Pancreas (tissue), 10 donors: ENCODE measurements around the gene NR1I3. TPM values are rescaled to one million over a fixed set of nuclear protein-coding genes. Genes with fewer than 3 reads are reported as not detected.

Experiments
- ATAC-seq, 4 donors: fragments of 200-7000 bp; cut with Tn5 transposase; one replicate each; pipeline versions ENCODE4 v1.8.0 to v1.9.1; 2020; ENCODE audit warnings: mild to moderate bottlenecking in 4 of 4, moderate library complexity in 4 of 4
- DNase-seq, 6 donors: peaks; one replicate each; pipeline ENCODE4 v3.0.0-alpha.2; 2020
- FAIRE-seq: peaks from 2 replicates; lab custom pipeline; 2012; peaks lifted over from hg19 to GRCh38; lab: Jason Lieb, UNC
- H3K27ac ChIP-seq, 4 donors: fragments of 200-600 bp; sonication (generic); 1 replicate in 3 of 4; 2 replicates in 1 of 4; pipeline versions ENCODE4 v1.5.0 to v1.8.0; 2020
- H3K27me3 ChIP-seq, 4 donors: fragments of 200-600 bp; one replicate each; pipeline ENCODE4 v1.8.0; 2021
- H3K36me3 ChIP-seq, 3 donors: fragments of 200-600 bp; sonication (generic) in 1 of 3; one replicate each; pipeline versions ENCODE4 v1.5.0 to v1.8.0; 2020 to 2021
- H3K4me1 ChIP-seq, 3 donors: fragments of 200-600 bp; one replicate each; pipeline ENCODE4 v1.8.0; 2021
- H3K4me3 ChIP-seq, 4 donors: fragments of 200-600 bp; sonication (generic) in 2 of 4; one replicate each; pipeline versions ENCODE4 v1.5.0 to v1.8.0; 2020 to 2021
- H3K9me3 ChIP-seq, 4 donors: fragments of 200-600 bp; one replicate each; pipeline ENCODE4 v1.8.0; 2021
- CTCF ChIP-seq, 4 donors: fragments of 200-600 bp; sonication (generic) in 3 of 4; IDR thresholded peaks; one replicate each; pipeline versions ENCODE4 v1.5.0 to v1.8.0; 2021; ENCODE audit warnings: antibody characterized with exemption in 4 of 4
- WGBS, 2 donors: extraction: QIAGEN DNeasy Blood & Tissue Kit; methylation state at CpG; one replicate each; pipeline ENCODE4 v1.1.7; 2013; 5-methylcytosine and 5-hydroxymethylcytosine counted together
- intact Hi-C, 3 donors: fragments of 100-400 bp; cut with DNase I; formaldehyde crosslinking; loops; one replicate each; pipeline versions ENCODE4 v1.11.1 to v1.14.2; 2022
- polyA plus RNA-seq, 2 donors: library from polyadenylated mRNA; stranded (reverse); fragments of 200-250 nt; gene quantifications; one replicate each; pipeline ENCODE4 v1.2.3, GENCODE V29; 2013
- total RNA-seq, 6 donors: library from RNA; stranded (reverse); fragmentation: NEBNext Ultra II Directional in 4 of 6; extraction: Animal tissue kit (Norgen Biotek cat#: 25700) in 4 of 6; gene quantifications; one replicate each; pipeline versions ENCODE4 v1.2.1 to v1.2.4, GENCODE V29; 2021 to 2023
- donor health status: healthy with polysubstance abuse.
- donor health status: DM: no; HTN: no; CAD: no; lungs with moderate emphysema.
- donor health status: DM: no; HTN: no; CAD: no.
- donor health status: control.
- donor health status: control.
- donor health status: Bipolar disorder and iron deficiency.
- donor health status: DM: yes; HTN: yes; CAD: no.
- donor health status: DM: no; HTN: no; CAD: no.
- donor health status: DM: no; HTN: no; CAD: no.
- donor health status: DM: yes; HTN: yes; CAD: no.

The NR1I3 gene
- total and polyA plus RNA-seq, 8 donors, result 0.15 TPM; not detected in 7

DNA sequence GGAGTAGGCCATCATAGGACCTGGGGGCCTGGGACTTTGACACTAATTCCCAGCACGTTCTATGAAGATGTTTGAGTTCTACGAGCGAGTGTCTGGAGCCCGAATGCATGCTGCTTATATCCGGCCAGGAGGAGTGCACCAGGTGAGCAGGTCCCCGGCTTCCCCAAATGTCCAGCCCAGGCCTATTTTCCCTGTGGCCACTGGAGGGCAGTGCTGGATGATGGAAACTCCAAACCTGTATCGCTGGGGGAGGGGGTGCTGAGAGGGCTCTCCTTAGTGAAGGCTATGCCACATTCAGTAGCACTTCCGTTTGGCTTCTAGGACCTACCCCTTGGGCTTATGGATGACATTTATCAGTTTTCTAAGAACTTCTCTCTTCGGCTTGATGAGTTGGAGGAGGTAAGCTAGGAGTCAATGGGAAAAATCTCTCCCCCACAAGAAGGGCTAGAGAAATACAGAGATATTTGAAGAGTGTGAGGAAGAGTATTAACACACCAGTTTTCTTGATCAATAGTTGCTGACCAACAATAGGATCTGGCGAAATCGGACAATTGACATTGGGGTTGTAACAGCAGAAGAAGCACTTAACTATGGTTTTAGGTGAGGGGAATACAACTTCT lies 28.1 kb downstream of the NR1I3 start:
- ATAC-seq (peak; percentile 94 to 97 (median 96)), FAIRE-seq (no peak), DNase-seq (peak; percentile 69 to 85 (median 79))
- H3K27me3 ChIP-seq, result no peaks in the 10 kb centered on the region
- H3K36me3 ChIP-seq, result peaks cover 4 to 63% (median 24%) of the 10 kb centered on the region in 3 donors
- H3K9me3 ChIP-seq, result no peaks in the 10 kb centered on the region
- no peak overlapping the region for H3K27ac ChIP-seq
- intact Hi-C loops, result no loop called here
- peak; percentile 79 to 81 (median 80) for TF ChIP-seq CTCF (IDR thresholded peaks at IDR 0.05)
- WGBS, 2 donors, result 27 to 33% methylated on average over 11 of the region's 11 CpGs
- H3K4me3 ChIP-seq, result no peak overlapping the region
- no peaks in the 10 kb centered on the region for H3K4me1 ChIP-seq

GRCh38 chr1:161207173-161207572 lies 30.8 kb downstream of the NR1I3 start:
- ATAC-seq (no peak), FAIRE-seq (no peak), DNase-seq (no peak)
- TF ChIP-seq CTCF (IDR thresholded peaks at IDR 0.05), result no peak
- peak overlapping the region in 2 of 4 donors; percentile 10 to 32 for H3K27ac ChIP-seq
- WGBS, 2 donors, result 81 to 86% methylated on average over 8 of the region's 8 CpGs
- H3K4me1 ChIP-seq, result peaks cover 5 to 9% (median 8%) of the 10 kb centered on the region in 3 donors
- intact Hi-C loops, result no loop called here
- H3K9me3 ChIP-seq, result no peaks in the 10 kb centered on the region
- H3K4me3 ChIP-seq, result no peak overlapping the region
- peaks cover 0 to 38% (median 6%) of the 10 kb centered on the region in 3 donors for H3K36me3 ChIP-seq
- no peaks in the 10 kb centered on the region for H3K27me3 ChIP-seq

DNA sequence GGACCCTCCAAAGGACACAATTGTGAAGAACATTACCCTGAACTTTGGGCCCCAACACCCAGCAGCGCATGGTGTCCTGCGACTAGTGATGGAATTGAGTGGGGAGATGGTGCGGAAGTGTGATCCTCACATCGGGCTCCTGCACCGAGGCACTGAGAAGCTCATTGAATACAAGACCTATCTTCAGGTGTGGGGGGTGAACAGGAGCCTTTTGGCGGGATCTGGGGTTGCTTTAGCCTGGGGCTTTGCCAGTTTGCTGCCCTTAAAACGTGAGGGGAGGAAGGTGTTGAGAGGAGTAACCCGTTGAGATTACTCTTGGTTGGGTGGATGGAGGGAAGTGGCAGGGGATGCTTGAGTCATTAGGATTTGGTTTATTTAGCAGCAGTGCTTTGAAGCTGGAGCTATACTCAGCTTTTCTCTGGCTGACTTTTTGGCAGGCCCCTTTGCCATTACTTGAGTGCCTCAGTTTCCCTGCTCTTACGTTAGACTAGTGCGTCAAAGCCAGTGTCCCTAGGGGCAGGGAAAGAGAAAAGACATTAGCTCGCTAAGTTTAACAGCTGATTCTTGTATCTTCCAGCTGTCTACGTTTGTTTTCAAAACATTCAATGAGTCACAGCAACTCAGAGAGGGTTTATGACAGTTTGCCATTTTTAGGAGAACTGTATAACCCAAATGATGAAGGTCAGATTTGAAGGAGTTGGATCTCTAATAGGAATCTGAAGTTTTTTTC lies 31.4 kb downstream of the NR1I3 start:
- intact Hi-C loops, result no loop called here
- peak overlapping the region in 2 of 4 donors; percentile 29 to 32 for H3K27ac ChIP-seq
- peaks cover 5 to 9% (median 8%) of the 10 kb centered on the region in 3 donors for H3K4me1 ChIP-seq
- FAIRE-seq (no peak), ATAC-seq (no peak), DNase-seq (no peak)
- 83 to 90% methylated on average over 12 of the region's 12 CpGs for WGBS, 2 donors
- no peak for TF ChIP-seq CTCF (IDR thresholded peaks at IDR 0.05)
- peaks cover 0 to 32% (median 5%) of the 10 kb centered on the region in 3 donors for H3K36me3 ChIP-seq
- H3K4me3 ChIP-seq, result no peak overlapping the region
- H3K27me3 ChIP-seq, result no peaks in the 10 kb centered on the region
- H3K9me3 ChIP-seq, result no peaks in the 10 kb centered on the region

DNA sequence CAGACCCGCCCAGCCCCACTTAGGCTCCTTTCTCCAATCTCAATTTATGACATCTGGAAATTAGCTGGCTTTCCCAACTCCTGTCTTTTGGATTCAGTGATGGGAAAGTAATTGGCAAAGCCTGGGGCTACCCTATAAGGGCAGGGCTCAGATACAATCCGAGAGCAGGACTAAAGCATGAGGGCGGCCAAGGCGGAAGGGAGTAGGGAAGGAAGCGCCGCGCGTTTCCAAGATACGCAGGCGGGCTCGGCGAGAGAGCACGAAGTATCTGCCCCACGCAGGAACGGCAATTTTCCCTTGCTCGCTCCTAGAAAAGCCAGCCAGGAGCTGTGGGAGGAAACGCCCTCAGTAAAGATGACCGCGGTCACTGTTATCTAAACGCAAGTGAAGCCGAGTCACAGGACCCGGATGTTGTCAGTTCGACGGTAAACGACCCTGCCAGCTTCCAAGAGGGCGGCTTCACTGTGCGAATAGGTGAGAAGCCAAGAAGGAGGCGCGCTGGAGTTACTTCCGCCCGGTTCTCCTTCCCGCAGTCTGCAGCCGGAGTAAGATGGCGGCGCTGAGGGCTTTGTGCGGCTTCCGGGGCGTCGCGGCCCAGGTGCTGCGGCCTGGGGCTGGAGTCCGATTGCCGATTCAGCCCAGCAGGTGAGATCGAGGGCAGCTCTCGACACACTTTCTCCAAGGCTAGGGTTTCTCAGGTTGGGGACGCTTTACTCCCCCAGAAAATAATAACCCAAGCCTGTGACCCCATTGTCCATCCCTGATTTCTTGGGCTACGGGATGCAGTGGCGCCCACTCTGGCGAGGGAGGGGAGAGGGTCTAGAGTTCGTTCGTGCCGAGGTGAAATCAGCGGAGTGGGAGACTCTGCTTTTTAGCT lies 35.9 kb downstream of the NR1I3 start, which contains the start of gene NDUFS2:
NDUFS2 (plus strand) TSS at position 532 of the 877 bp plus-strand sequence; CDS start at position 551, 19 bp downstream.
- ATAC-seq, result peak; percentile 94 to 98 (median 96)
- Histone ChIP-seq H3K4me1 (peaks cover 8 to 11% (median 9%) of the 10 kb centered on the region in 3 donors), H3K27me3 (no peaks in the 10 kb centered on the region), H3K36me3 (peaks cover 0 to 2% (median 0%) of the 10 kb centered on the region in 3 donors), H3K4me3 (peak within 1 kb of the TSS; percentile 58 to 70 (median 66)), H3K9me3 (no peaks in the 10 kb centered on the region), H3K27ac (peak within 1 kb of the TSS; percentile 80 to 96 (median 88))
- intact Hi-C loops, result no loop called here
- peak; percentile 76 for FAIRE-seq
- peak; percentile 90 to 99 (median 98) for DNase-seq
- no peak for TF ChIP-seq CTCF (IDR thresholded peaks at IDR 0.05)
- WGBS, 2 donors, result 2 to 3% methylated on average over 53 of the region's 53 CpGs
